ENCODE results near the gene NUDCD3.
"Not testable (repeated sequence)": the region's sequence is repeated elsewhere in the genome, so short reads cannot be mapped to it uniquely, and the experiment has no call there.

NUDCD3 gene

GRCh38 chr7:44445986-44446671, 44.3 kb downstream of the NUDCD3 start:
- DNase-seq: no peak

GRCh38 chr7:44441079-44441478, 49.4 kb downstream of the NUDCD3 start:
- no peak for DNase-seq

- DNase-seq: no peak
Observed at GRCh38 chr7:44440577-44441078, 49.8 kb downstream of the NUDCD3 start.

GRCh38 chr7:44439926-44440325, 50.5 kb downstream of the NUDCD3 start:
- DNase-seq: no peak

GRCh38 chr7:44438816-44439215, 51.6 kb downstream of the NUDCD3 start:
- DNase-seq: no peak

- DNase-seq: no peak
Observed at GRCh38 chr7:44434201-44434600, 56.3 kb downstream of the NUDCD3 start.

- DNase-seq: no peak
Observed at GRCh38 chr7:44433255-44434022, 57.0 kb downstream of the NUDCD3 start.

- DNase-seq: no peak
Observed at GRCh38 chr7:44432381-44432977, 58.0 kb downstream of the NUDCD3 start.

- peak in 1 of 2 donors; percentile 25 for DNase-seq
Observed at GRCh38 chr7:44431091-44431608, 59.3 kb downstream of the NUDCD3 start.

GRCh38 chr7:44430054-44430453, 60.4 kb downstream of the NUDCD3 start:
- DNase-seq: no peak

GRCh38 chr7:44424762-44425161, 65.7 kb downstream of the NUDCD3 start:
- DNase-seq: not testable (repeated sequence)

- DNase-seq: no peak
Observed at GRCh38 chr7:44416941-44417340, 73.5 kb downstream of the NUDCD3 start.

- DNase-seq: no peak
Observed at GRCh38 chr7:44415510-44415909, 74.9 kb downstream of the NUDCD3 start.

GRCh38 chr7:44415047-44415446, 75.4 kb downstream of the NUDCD3 start:
- no peak for DNase-seq

- DNase-seq: no peak
Observed at GRCh38 chr7:44411306-44411705, 79.2 kb downstream of the NUDCD3 start.

- DNase-seq: no peak
Observed at GRCh38 chr7:44408596-44408995, 81.9 kb downstream of the NUDCD3 start.

- DNase-seq: no peak
Observed at GRCh38 chr7:44403775-44404174, 86.7 kb downstream of the NUDCD3 start.

- DNase-seq: no peak
Observed at GRCh38 chr7:44403176-44403759, 87.2 kb downstream of the NUDCD3 start.

- no peak for DNase-seq
Observed at GRCh38 chr7:44402401-44403060, 87.9 kb downstream of the NUDCD3 start.

- DNase-seq: no peak
Observed at GRCh38 chr7:44401692-44402091, 88.8 kb downstream of the NUDCD3 start.

- no peak for DNase-seq
Observed at GRCh38 chr7:44400033-44400511, 90.4 kb downstream of the NUDCD3 start.

- no peak for DNase-seq
Observed at GRCh38 chr7:44398953-44399574, 91.4 kb downstream of the NUDCD3 start.

Data from CD4-positive, alpha-beta T cell treated with Interferon alpha-2 for 1 hour (primary cell).